Measurements from ENCODE around the gene KCNMB3. TPM values are rescaled to one million over a fixed set of nuclear protein-coding genes. Genes with fewer than 3 reads are reported as not detected.
A peak's percentile ranks its signal among the peaks of the same experiment; 100 is the strongest.
"Not testable (repeated sequence)": the region's sequence is repeated elsewhere in the genome, so short reads cannot be mapped to it uniquely, and the experiment has no call there.

KCNMB3 gene
- total RNA-seq, 1 donor from 2014 or later = 2.9 TPM

DNA sequence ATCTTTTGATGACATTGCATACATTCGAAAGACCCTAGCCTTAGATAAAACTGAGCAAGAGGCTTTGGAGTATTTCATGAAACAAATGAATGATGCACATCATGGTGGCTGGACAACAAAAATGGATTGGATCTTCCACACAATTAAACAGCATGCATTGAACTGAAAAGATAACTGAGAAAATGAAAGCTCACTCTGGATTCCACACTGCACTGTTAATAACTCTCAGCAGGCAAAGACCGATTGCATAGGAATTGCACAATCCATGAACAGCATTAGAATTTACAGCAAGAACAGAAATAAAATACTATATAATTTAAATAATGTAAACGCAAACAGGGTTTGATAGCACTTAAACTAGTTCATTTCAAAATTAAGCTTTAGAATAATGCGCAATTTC lies 16.7 kb downstream of the KCNMB3 start:
- Histone ChIP-seq H3K27me3 (ENCODE audit: low read depth) (no peaks in the 10 kb centered on the region), H3K36me3 (peaks cover 49% of the 10 kb centered on the region), H3K4me1 (no peaks in the 10 kb centered on the region), H3K27ac (no peak overlapping the region), H3K4me3 (no peak overlapping the region), H3K9me3 (no peaks in the 10 kb centered on the region)
- DNase-seq (no peak), ATAC-seq (no peak)
- intact Hi-C loops (cut with DNase I) = no loop called here
- TF ChIP-seq, protein P1, sequence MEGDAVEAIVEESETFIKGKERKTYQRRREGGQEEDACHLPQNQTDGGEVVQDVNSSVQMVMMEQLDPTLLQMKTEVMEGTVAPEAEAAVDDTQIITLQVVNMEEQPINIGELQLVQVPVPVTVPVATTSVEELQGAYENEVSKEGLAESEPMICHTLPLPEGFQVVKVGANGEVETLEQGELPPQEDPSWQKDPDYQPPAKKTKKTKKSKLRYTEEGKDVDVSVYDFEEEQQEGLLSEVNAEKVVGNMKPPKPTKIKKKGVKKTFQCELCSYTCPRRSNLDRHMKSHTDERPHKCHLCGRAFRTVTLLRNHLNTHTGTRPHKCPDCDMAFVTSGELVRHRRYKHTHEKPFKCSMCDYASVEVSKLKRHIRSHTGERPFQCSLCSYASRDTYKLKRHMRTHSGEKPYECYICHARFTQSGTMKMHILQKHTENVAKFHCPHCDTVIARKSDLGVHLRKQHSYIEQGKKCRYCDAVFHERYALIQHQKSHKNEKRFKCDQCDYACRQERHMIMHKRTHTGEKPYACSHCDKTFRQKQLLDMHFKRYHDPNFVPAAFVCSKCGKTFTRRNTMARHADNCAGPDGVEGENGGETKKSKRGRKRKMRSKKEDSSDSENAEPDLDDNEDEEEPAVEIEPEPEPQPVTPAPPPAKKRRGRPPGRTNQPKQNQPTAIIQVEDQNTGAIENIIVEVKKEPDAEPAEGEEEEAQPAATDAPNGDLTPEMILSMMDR (IDR thresholded peaks at IDR 0.05) = no peak

DNA sequence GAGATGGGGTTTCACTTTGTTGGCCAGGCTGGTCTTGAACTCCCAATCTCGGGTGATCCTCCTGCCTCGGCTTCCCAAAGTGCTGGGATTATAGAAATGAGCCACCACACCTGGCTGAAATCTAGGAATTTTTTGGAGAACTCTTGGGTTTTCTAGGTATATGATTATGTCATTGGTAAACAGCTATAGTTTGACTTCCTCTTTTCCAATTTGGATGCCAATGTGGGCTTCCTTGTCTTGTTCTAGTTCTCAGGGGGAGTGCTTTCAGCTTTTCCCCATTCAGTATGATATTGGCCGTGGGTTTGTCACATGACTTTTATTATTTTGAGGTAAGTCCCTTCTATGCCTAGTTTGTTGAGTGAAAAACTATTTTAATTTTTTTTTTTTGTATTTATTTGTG lies 17.9 kb downstream of the KCNMB3 start:
- Histone ChIP-seq H3K27ac (no peak overlapping the region), H3K9me3 (no peaks in the 10 kb centered on the region), H3K4me3 (no peak overlapping the region), H3K27me3 (ENCODE audit: low read depth) (no peaks in the 10 kb centered on the region), H3K36me3 (peaks cover 52% of the 10 kb centered on the region), H3K4me1 (no peaks in the 10 kb centered on the region)
- intact Hi-C loops (cut with DNase I) = no loop called here
- TF ChIP-seq, protein P1 (IDR thresholded peaks at IDR 0.05) = no peak
- ATAC-seq (no peak), DNase-seq (no peak)

DNA sequence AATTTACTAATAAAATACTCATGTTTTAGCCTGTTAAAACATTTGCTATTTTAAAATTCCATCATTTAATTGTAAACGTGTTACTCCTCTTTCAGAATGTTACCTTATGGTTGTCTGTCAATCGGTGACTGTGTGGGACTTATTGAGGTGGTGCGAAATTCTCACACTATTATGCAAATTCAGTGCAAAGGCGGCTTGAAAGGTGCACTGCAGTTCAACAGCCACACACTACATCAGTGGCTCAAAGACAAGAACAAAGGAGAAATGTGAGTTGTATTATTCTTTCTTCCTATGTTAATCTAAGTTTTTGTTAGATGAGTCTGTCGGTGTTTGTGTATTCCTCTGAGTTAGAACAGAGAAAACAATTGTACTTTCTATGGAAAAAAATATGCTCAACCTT lies 21.7 kb downstream of the KCNMB3 start:
- ATAC-seq (no peak), DNase-seq (no peak)
- Histone ChIP-seq H3K27ac (no peak overlapping the region), H3K36me3 (peaks cover 57% of the 10 kb centered on the region), H3K4me3 (no peak overlapping the region), H3K4me1 (no peaks in the 10 kb centered on the region), H3K9me3 (no peaks in the 10 kb centered on the region), H3K27me3 (ENCODE audit: low read depth) (no peaks in the 10 kb centered on the region)
- intact Hi-C loops (cut with DNase I) = no loop called here
- TF ChIP-seq, protein P1 (IDR thresholded peaks at IDR 0.05) = no peak

DNA sequence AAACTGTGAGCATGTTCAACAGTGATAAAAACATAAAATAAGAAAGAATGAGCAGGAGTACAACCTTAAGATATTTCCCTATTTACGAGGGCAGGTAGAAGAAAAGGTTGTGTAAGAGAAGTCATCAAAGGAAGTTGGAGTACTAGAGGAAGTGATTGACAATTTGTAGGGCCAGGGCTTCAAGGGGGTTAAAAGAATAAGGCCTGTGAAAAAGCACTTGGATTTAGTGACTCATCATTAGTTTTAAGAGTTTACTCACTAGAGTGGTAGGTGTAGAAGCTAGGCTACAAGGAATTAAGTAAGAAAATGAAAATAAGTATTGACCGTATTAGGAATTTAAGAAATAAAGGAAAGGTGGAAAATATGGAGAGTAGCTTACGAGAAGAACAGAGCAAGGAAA lies 23.6 kb downstream of the KCNMB3 start:
- intact Hi-C loops (cut with DNase I) = no loop called here
- peaks cover 60% of the 10 kb centered on the region for H3K36me3 ChIP-seq
- ATAC-seq = peak; percentile 70 to 91

DNA sequence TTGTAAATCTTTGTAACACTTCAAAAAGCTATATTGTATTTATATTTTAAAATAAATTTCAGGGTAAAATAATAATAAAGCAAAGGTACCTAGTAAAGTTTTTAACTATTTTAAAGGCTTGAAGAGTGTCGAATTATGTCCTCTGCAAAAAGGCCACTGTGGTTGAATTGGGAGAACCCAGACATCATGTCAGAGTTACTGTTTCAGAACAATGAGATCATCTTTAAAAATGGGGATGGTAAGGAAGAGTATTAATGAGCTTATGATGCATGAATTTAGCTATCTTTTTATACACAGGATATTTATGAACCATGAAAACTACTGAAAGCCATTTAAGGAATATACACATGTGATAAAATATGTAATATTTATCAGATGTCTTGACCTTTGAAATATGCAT lies 26.3 kb downstream of the KCNMB3 start:
- Histone ChIP-seq H3K4me1 (no peaks in the 10 kb centered on the region), H3K4me3 (no peak overlapping the region), H3K27ac (no peak overlapping the region), H3K27me3 (ENCODE audit: low read depth) (no peaks in the 10 kb centered on the region), H3K36me3 (peaks cover 58% of the 10 kb centered on the region), H3K9me3 (no peaks in the 10 kb centered on the region)
- TF ChIP-seq, protein P1 (IDR thresholded peaks at IDR 0.05) = no peak
- no peak for DNase-seq
- ATAC-seq = no peak
- intact Hi-C loops (cut with DNase I) = no loop called here

More for the DNA sequence above, 23.6 kb downstream of the KCNMB3 start:
- H3K4me3 ChIP-seq = no peak overlapping the region
- no peaks in the 10 kb centered on the region for H3K9me3 ChIP-seq
- TF ChIP-seq, protein P1 (IDR thresholded peaks at IDR 0.05) = no peak
- DNase-seq = no peak
- H3K27me3 ChIP-seq (ENCODE audit: low read depth) = no peaks in the 10 kb centered on the region
- H3K4me1 ChIP-seq = no peaks in the 10 kb centered on the region
- no peak overlapping the region for H3K27ac ChIP-seq

DNA sequence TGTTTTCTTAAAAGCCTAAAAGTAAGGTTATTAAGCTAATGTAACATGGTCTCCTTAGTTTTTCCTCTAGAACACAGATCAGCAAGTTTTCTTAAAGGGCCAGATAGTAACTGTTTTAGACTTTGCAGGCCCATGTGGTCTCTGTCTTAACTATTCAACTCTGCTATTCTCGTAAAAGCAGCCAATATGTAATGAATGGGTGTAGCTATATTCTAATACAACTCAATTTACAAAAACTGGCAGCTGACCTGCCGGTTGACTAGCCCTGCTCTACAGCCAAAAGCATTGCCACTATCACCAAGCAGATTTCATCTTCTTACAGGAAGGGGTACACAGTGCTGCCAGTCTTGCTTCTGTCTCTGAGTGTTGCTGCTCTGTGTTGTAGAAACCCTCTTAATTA lies 27.4 kb downstream of the KCNMB3 start:
- Histone ChIP-seq H3K36me3 (peaks cover 60% of the 10 kb centered on the region), H3K9me3 (no peaks in the 10 kb centered on the region), H3K27ac (no peak overlapping the region), H3K4me3 (no peak overlapping the region), H3K27me3 (ENCODE audit: low read depth) (no peaks in the 10 kb centered on the region), H3K4me1 (no peaks in the 10 kb centered on the region)
- intact Hi-C loops (cut with DNase I) = no loop called here
- TF ChIP-seq, protein P1 (IDR thresholded peaks at IDR 0.05) = no peak
- DNase-seq (no peak), ATAC-seq (no peak)

DNA sequence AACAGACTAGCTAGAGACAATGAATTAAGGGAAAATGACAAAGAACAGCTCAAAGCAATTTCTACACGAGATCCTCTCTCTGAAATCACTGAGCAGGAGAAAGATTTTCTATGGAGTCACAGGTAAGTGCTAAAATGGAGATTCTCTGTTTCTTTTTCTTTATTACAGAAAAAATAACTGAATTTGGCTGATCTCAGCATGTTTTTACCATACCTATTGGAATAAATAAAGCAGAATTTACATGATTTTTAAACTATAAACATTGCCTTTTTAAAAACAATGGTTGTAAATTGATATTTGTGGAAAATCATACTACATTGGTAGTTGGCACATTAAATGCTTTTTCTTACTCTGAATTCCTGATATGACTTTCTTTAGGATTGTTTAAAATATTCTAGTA lies 32.7 kb downstream of the KCNMB3 start:
- ATAC-seq; H3K4me1 ChIP-seq; H3K27ac ChIP-seq; intact Hi-C loops (cut with DNase I); DNase-seq; H3K27me3 ChIP-seq (ENCODE audit: low read depth); H3K4me3 ChIP-seq; H3K9me3 ChIP-seq: not testable (repeated sequence)
- H3K36me3 ChIP-seq = peaks cover 52% of the 10 kb centered on the region

DNA sequence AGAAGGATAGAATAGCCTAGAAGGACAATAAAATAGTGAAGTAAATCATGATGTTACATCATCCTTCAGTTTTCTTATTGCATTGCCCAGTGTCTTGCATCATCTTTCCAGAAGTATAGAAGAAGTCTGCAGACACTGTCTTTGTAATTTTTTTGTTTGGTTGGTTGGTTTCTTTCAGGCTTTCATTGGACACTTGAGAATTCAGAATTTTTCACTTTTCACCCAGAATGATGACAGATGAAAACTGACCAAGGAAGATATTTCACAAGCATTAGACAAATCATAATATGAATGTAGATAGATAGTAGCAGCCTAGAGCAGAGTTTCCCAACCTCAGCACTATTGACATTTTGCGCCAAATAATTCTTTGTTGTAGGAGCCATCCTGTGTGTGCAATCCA lies 35.4 kb downstream of the KCNMB3 start:
- intact Hi-C loops (cut with DNase I); H3K9me3 ChIP-seq; DNase-seq; ATAC-seq; H3K4me1 ChIP-seq; H3K27ac ChIP-seq; H3K27me3 ChIP-seq (ENCODE audit: low read depth); H3K4me3 ChIP-seq: not testable (repeated sequence)
- peaks cover 53% of the 10 kb centered on the region for H3K36me3 ChIP-seq

Data from lower lobe of right lung (tissue), 2 donors.